Activated T-cell treated with anti-CD3 and anti-CD28 coated beads for 48 hours (primary cell): ENCODE measurements around the gene PCDHGA8.
"Not testable (repeated sequence)": the region's sequence is repeated elsewhere in the genome, so short reads cannot be mapped to it uniquely, and the experiment has no call there.

Experiments
- DNase-seq: peaks from one replicate; pipeline ENCODE4 v3.0.0-alpha.2; 2020; ENCODE audit warnings: low read depth

The PCDHGA8 gene

DNA sequence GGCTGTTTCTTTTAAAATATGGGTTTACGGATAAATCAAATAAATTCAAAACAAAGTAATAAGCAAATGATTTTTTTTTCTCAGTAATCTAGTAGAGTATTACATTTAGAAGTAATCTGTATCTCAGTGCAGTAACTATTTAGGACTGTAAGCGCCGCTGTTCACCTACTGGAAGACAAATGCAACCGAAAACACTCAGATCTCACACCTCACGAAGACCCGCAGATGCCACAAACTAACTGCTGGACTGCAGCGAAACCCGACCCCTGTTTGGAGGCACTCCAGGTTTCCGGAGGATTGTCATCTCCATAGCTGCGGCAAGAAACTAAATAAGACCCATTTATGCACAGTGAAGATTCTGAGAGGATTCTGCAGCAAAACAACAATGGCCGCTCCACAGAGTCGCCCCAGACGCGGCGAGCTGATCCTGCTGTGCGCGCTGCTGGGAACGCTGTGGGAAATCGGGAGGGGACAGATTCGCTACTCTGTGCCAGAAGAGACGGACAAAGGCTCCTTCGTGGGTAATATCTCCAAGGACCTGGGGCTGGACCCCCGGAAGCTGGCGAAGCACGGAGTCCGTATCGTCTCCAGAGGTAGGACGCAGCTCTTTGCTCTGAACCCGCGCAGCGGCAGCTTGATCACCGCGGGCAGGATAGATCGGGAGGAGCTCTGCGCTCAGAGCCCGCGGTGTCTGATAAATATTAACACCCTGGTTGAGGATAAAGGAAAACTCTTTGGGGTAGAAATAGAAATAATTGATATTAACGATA is at the start of gene PCDHGA8:
Gene PCDHGA8 (plus strand): TSS at position 205 of the 770 bp plus-strand sequence. CDS start 181 bp downstream, at position 386.
- no peak for DNase-seq

GRCh38 chr5:141342773-141343172 is 49.7 kb upstream of the PCDHGA8 start:
- no peak for DNase-seq

DNA sequence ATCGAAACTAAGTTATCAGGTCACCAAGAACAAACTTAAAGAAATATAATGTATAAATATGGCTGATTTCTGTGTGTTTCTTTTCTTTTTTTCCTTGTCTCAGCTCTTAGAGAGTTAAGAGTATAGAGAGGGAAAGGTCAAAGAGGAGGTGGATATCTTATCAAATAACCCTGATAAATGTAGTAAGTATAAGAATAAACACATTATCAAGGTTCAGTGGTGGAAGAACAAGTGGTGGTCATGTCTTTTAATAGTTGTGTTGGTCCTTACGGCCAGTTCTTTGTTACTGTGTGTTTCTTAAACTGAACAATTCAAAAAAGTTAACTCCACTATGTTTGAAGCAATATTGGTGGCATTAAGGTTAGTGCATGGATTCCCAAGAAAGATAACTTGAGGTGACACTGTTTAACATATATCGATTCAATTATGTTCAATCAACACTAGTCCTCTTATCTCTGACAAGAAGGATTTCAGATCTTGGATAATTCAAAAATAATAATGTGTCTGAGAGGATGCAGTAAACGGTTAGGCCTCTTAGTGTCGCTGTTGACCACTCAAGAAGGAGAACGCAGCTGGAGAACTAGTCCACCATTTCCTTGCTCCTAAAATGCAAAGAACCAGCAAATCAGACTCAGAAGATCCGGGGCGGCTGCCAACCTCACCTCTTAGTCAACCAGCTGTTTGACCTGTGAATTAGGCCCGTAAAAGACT is 49.0 kb upstream of the PCDHGA8 start, which contains the start of gene PCDHGA3:
Gene PCDHGA3 (plus strand): TSS at position 588 of the 711 bp plus-strand sequence. CDS start 205 bp downstream, outside the sequence.
- no peak for DNase-seq

GRCh38 chr5:141343953-141344463 is 48.4 kb upstream of the PCDHGA8 start:
- no peak for DNase-seq

DNA sequence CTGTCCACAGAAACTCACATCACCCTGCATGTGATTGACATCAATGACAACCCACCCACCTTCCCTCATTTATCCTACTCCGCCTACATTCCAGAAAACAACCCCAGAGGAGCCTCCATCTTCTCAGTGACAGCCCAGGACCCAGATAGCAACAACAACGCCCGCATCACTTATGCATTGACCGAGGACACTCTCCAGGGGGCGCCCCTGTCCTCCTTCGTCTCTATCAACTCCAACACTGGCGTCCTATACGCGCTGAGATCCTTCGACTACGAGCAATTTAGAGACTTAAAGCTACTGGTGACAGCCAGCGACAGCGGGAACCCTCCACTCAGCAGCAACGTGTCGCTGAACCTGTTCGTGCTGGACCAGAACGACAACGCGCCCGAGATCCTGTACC is 47.1 kb upstream of the PCDHGA8 start:
- no peak for DNase-seq

GRCh38 chr5:141346017-141346416 is 46.4 kb upstream of the PCDHGA8 start:
- DNase-seq = not testable (repeated sequence)

DNA sequence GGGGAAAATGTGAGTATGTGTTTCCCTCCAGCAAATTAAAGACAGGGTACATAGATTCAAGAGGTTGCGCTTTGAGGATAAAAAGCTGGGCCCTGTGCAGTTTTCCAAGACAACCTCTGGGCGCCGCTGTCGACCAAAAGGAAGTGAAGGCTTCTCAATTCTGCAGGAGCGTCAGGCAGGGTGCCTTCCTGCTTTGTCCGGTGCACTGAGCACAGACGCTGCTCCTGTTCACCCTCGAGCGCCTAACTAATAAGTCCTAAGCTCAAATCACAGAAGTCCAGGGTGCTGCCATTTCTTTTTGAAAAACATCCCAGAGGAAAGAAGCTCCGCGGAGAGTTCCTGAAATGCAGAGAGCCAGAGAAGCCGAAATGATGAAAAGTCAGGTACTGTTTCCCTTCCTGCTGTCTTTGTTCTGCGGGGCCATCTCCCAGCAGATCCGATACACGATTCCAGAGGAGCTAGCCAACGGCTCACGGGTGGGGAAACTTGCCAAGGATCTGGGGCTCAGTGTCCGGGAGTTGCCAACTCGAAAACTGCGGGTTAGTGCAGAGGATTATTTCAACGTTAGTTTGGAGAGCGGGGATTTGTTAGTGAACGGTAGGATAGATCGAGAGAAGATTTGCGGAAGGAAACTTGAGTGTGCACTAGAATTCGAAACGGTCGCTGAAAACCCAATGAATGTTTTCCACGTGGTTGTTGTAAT is 42.4 kb upstream of the PCDHGA8 start, which contains the start of gene PCDHGB1:
Gene PCDHGB1 (plus strand): TSS at position 183 of the 703 bp plus-strand sequence. CDS start 162 bp downstream, at position 345.
- peak; percentile 16 for DNase-seq

DNA sequence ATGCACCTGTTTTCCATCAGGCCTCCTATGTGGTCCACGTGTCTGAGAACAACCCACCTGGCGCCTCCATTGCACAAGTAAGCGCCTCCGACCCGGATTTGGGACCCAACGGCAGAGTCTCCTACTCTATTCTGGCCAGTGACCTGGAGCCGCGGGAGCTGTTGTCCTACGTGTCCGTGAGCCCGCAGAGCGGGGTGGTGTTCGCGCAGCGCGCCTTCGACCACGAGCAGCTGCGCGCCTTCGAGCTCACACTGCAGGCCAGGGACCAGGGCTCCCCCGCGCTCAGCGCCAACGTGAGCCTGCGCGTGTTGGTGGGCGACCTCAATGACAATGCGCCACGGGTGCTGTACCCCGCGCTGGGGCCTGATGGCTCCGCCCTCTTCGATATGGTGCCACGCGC is 40.8 kb upstream of the PCDHGA8 start:
- no peak for DNase-seq

DNA sequence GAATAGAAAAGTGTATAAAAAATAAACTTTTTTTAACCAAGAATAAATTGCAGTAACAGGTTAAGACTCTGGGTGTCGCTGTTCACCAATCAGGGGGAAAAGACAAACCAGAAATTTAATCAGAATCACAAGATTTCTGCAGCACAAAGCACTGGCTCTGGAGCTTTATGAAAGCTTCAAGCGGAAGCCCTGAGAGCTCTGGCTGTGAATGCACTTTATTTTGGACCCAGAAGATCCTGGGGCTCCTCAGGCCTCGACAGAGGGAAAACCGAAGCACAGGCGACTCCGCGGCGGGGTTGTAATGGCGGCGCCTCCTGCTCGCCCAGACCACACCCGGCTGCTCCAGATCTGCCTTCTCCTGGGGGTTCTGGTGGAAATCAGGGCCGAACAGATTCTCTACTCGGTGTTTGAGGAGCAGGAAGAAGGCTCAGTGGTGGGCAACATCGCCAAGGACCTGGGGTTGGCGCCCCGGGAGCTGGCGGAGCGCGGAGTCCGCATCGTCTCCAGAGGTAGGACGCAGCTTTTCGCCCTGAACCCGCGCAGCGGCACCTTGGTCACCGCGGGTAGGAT is 37.4 kb upstream of the PCDHGA8 start, which contains the start of gene PCDHGA4:
Gene PCDHGA4 (plus strand): TSS at position 122 of the 570 bp plus-strand sequence. CDS start 87 bp downstream, at position 209.
- DNase-seq = no peak

DNA sequence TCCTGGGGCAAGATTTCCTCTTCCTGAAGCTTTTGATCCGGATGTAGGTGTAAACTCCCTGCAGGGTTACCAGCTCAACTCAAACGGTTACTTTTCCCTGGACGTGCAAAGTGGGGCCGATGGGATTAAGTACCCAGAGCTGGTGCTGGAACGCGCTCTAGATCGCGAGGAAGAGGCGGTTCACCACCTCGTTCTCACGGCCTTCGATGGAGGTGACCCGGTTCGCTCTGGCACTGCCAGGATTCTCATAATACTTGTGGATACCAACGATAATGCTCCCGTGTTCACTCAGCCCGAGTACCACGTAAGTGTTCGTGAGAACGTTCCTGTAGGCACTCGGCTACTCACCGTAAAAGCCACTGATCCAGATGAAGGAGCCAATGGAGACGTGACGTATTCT is 36.8 kb upstream of the PCDHGA8 start:
- DNase-seq = no peak

DNA sequence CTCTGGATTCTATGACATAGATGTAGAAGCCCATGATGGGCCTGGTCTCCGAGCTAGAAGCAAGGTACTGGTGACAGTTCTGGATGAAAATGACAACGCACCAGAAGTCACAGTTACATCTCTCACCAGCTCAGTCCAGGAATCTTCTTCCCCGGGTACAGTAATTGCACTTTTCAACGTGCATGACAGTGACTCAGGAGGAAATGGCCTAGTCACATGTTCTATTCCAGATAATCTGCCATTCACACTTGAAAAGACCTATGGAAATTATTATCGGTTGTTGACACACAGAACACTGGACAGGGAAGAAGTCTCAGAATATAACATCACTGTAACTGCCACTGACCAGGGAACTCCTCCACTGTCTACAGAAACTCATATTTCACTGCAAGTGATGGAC is 36.3 kb upstream of the PCDHGA8 start:
- no peak for DNase-seq

GRCh38 chr5:141356950-141357349 is 35.5 kb upstream of the PCDHGA8 start:
- no peak for DNase-seq

DNA sequence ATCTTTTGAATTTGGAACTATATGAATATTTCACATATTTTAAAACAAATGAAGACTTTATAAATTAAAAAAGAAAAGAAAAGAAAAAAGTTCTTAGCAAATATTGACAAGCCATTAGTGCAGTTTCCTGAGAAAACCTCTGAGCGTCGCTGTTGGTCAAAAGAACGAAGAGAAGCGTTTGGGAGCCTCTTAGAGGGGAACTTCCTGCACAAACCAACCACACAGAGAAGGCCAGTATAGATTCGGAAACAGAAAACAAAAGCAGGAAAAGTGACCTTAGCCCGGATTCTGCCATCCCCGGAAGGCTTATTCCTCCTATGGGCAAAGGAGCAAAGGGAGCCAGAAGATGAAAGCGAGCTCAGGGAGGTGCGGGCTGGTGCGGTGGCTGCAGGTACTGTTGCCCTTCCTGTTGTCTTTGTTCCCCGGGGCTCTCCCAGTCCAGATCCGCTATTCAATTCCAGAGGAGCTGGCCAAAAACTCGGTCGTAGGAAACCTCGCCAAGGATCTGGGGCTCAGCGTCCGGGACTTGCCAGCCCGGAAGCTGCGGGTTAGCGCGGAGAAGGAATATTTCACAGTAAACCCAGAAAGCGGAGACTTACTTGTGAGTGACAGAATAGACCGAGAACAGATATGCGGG is 32.5 kb upstream of the PCDHGA8 start, which contains the start of gene PCDHGB2:
Gene PCDHGB2 (plus strand): TSS at position 205 of the 637 bp plus-strand sequence. CDS start 142 bp downstream, at position 347.
- no peak for DNase-seq

DNA sequence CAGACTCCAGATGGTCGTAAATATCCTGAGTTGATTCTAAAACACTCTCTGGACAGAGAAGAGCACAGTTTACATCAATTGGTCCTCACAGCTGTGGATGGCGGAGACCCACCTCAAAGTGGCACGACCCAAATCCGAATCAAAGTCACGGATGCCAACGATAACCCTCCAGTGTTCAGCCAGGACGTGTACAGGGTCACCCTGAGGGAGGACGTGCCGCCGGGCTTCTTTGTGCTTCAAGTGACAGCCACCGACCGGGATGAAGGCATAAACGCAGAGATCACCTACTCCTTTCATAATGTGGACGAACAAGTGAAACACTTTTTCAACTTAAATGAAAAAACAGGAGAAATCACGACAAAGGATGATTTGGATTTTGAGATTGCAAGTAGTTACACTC is 31.7 kb upstream of the PCDHGA8 start:
- no peak for DNase-seq

DNA sequence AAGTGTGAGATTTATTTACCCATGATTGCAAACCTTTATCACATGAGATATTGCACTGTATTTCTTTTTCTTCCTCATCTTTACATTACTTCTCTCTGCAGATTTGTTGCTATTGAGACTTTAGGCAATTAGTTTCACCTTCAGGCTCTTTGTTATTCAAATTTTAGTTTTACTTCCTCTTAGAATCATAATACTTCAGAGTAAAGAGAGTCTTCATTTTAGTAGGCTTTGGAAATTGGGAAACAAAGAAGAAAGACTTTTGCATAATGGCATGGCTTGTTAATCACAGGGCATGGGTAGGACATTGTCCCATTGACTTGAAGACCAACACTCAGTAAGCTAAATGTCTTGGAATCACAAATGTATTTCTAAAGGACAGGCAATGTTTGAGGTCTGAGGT is 29.7 kb upstream of the PCDHGA8 start:
- no peak for DNase-seq

GRCh38 chr5:141363952-141364660 is 28.3 kb upstream of the PCDHGA8 start, which contains the start of gene PCDHGA5:
Gene PCDHGA5, plus strand, starts transcription at chr5:141364162. Its CDS starts 169 bp downstream, at chr5:141364331.
- DNase-seq = no peak

DNA sequence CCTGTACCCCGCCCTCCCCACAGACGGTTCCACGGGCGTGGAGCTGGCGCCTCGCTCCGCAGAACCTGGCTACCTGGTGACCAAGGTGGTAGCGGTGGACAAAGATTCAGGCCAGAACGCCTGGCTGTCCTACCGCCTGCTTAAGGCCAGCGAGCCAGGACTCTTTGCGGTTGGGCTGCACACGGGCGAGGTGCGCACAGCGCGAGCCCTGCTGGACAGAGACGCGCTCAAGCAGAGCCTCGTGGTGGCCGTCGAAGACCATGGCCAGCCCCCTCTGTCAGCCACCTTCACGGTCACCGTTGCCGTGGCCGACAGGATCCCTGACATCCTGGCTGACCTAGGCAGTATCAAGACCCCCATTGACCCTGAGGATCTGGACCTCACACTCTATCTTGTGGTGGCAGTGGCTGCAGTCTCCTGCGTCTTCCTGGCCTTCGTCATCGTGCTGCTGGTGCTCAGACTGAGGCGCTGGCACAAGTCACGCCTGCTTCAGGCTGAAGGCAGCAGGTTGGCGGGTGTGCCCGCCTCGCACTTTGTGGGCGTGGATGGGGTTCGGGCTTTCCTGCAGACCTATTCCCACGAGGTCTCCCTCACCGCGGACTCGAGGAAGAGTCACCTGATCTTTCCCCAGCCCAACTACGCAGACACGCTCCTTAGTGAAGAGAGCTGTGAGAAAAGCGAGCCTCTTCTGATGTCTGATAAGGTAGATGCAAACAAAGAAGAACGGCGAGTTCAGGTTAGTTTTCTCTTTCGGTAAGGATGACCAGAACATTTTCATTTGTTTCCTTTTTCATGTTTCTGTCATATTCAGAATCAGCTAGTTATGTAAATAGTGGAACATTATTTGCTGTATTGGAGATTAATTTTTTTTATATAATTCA is 26.2 kb upstream of the PCDHGA8 start:
- no peak for DNase-seq

DNA sequence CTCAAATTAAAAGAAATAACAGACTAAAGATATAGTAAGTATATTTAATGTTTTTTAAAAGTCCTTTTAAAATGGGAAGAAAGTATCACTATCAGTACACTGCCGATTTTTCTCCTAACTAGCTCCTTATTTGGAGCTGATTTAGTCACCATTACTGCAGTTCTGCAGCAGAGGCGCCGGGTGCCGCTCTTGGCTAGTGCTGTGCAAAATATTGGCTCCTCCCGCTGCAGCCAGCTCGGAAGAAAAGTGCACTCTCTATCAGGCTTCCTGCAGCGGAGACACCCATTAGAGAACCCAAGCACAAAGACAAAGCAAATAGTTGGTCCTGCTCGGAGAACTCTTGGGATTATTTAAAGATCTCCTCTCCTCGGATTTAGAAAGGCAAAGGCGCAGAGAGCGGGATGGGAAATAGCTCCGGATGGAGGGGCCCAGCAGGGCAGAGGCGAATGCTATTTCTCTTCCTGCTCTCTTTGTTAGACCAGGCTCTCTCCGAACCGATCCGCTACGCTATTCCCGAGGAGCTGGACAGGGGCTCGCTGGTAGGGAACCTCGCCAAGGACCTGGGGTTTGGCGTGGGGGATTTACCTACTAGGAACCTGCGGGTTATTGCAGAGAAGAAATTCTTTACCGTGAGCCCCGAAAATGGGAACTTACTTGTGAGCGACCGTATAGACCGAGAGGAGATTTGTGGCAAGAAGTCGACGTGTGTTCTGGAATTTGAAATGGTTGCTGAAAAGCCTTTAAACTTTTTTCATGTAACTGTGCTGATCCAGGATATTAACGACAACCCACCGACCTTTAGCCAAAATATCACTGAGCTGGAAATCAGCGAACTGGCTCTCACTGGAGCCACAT is 22.2 kb upstream of the PCDHGA8 start, which contains the start of gene PCDHGB3:
Gene PCDHGB3 (plus strand): TSS at position 249 of the 855 bp plus-strand sequence. CDS start 153 bp downstream, at position 402.
- no peak for DNase-seq
